ENCODE measurements around the gene EEF1A2. TPM values are rescaled to one million over a fixed set of nuclear protein-coding genes. Genes with fewer than 3 reads are reported as not detected.

The EEF1A2 gene
- total and polyA plus RNA-seq, 2 experiments from 2014 or later = 1.3 to 37.1 TPM

- H3K27me3 Mint-ChIP-seq (ENCODE audit: insufficient read depth, low read depth, poor library complexity) = peaks cover 9% of the 10 kb centered on the region
- H3K9me3 Mint-ChIP-seq = no peaks in the 10 kb centered on the region; the same call in 2 of the 3 replicates
- peaks cover 6% of the 10 kb centered on the region; the same call in 1 of the 3 replicates for H3K4me1 Mint-ChIP-seq
- DNase-seq (ENCODE audit: low spot score) = no peak
- no peak for ATAC-seq
- H3K27ac ChIP-seq (ENCODE audit: low read depth) = no peak overlapping the region
- peaks cover 4% of the 10 kb centered on the region; the same call in 1 of the 3 replicates for H3K36me3 Mint-ChIP-seq (ENCODE audit: low read depth)
- no peak overlapping the region for H2AFZ ChIP-seq
- no peaks in the 10 kb centered on the region for H3F3A ChIP-seq (replicated peaks; ENCODE audit: low read depth)
- H3K27ac Mint-ChIP-seq = no peak overlapping the region
- H3K4me3 ChIP-seq = no peak overlapping the region
- H3K4me3 Mint-ChIP-seq = no peak overlapping the region
- no peaks in the 10 kb centered on the region for H4K20me1 ChIP-seq (replicated peaks; ENCODE audit: insufficient read depth)
- no peaks in the 10 kb centered on the region for H3K27me3 ChIP-seq (ENCODE audit: insufficient read depth)
- 0 out of 2 replicates have a peak, but pooled peaks cover 4% of the 10 kb centered on the region for H3K4me1 ChIP-seq (ENCODE audit: insufficient read depth)
- TF ChIP-seq ZNF462 (CRISPR knock-in tag; IDR thresholded peaks at IDR 0.05) (no peak), CTCF (conservative IDR thresholded peaks at IDR 0.05; ENCODE audit: low read depth in 2 of 2) (no peak), NANOG (IDR thresholded peaks at IDR 0.05; ENCODE audit: borderline replicate concordance) (no peak), EZH2 (IDR thresholded peaks at IDR 0.05; ENCODE audit: low read depth, unreplicated experiment) (no peak), CREB1 (CRISPR knock-in tag; IDR thresholded peaks at IDR 0.05; ENCODE audit: low read depth) (no peak), STAT1 (IDR thresholded peaks at IDR 0.05; ENCODE audit: unreplicated experiment) (no peak), JUNB (IDR thresholded peaks at IDR 0.05; ENCODE audit: unreplicated experiment) (no peak), REST (IDR thresholded peaks at IDR 0.05; ENCODE audit: unreplicated experiment) (no peak), EZH2phosphoT487 (IDR thresholded peaks at IDR 0.05; ENCODE audit: unreplicated experiment) (no peak), ZNF331 (CRISPR knock-in tag; IDR thresholded peaks at IDR 0.05; ENCODE audit: low read depth) (no peak), POLR2AphosphoS5 (IDR thresholded peaks at IDR 0.05; ENCODE audit: low read depth) (no peak), ETS1 (IDR thresholded peaks at IDR 0.05) (no peak), ZNF114 (CRISPR knock-in tag; IDR thresholded peaks at IDR 0.05) (no peak)
- no peak overlapping the region for H3K4me2 ChIP-seq
- no peaks in the 10 kb centered on the region for H3K36me3 ChIP-seq (ENCODE audit: insufficient read depth)
- no peaks in the 10 kb centered on the region for H3K9me2 ChIP-seq (ENCODE audit: insufficient read depth)
- no peaks in the 10 kb centered on the region for H3K79me2 ChIP-seq (replicated peaks; ENCODE audit: insufficient read depth)
Observed at GRCh38 chr20:63543131-63543530, 44.2 kb upstream of the EEF1A2 start.

Data from GM23338 (cell line).